PC-9 (cell line): Measurements from ENCODE around the gene MYBPH. TPM values are rescaled to one million over a fixed set of nuclear protein-coding genes. Genes with fewer than 3 reads are reported as not detected.

Experiments used
- BruUV-seq: library from RNA; stranded (reverse); fragments of 400-500 nt; replicated peaks from 2 replicates; lab custom pipeline; 2021; lab: Mats Ljungman, UMichigan
- CTCF ChIA-PET: fragments of 300-600 bp; sonication (Branson Sonifier 250); formaldehyde crosslinking; loops from one replicate; lab custom pipeline; 2022; ENCODE audit warnings: antibody characterized with exemption; lab: Charles Lee
- POLR2A ChIA-PET: fragments of 300-600 bp; sonication (Branson Sonifier 250); formaldehyde crosslinking; loops from one replicate; lab custom pipeline; 2022; ENCODE audit warnings: antibody characterized with exemption; ENCODE audit not compliant: unreplicated experiment; lab: Charles Lee
- DNase-seq, 2 experiments: peaks; one replicate each; pipeline versions ENCODE4 v3.0.0 to v3.0.0-alpha.2; 2015 to 2022; ENCODE audit warnings: mixed read lengths in 1 of 2
- H2AFZ ChIP-seq: fragments of 200-600 bp; sonication (generic); 2 replicates; pipeline ENCODE4 v1.8.1; 2017; ENCODE audit warnings: antibody characterized with exemption
- H3F3A ChIP-seq: fragments of 200-600 bp; sonication (generic); 2 replicates; pipeline ENCODE4 v1.8.1; 2017; ENCODE audit warnings: antibody characterized with exemption, mild to moderate bottlenecking, low read depth; ENCODE audit not compliant: insufficient read depth
- H3K27ac ChIP-seq: fragments of 200-600 bp; sonication (generic); 2 replicates; pipeline ENCODE4 v1.6.1; 2016; ENCODE audit warnings: mixed run types
- H3K27me3 ChIP-seq: fragments of 200-600 bp; sonication (generic); 2 replicates; pipeline ENCODE4 v1.6.1; 2016; ENCODE audit warnings: low read depth, mixed run types; ENCODE audit not compliant: insufficient read depth
- H3K36me3 ChIP-seq: fragments of 200-600 bp; sonication (generic); 2 replicates; pipeline ENCODE4 v1.6.1; 2016; ENCODE audit warnings: low read depth, mixed run types
- H3K4me1 ChIP-seq: fragments of 200-600 bp; sonication (generic); replicated peaks from 2 replicates; pipeline ENCODE4 v1.6.1; 2016; ENCODE audit warnings: mixed run types; ENCODE audit not compliant: insufficient read depth
- H3K4me2 ChIP-seq: fragments of 200-600 bp; sonication (generic); 2 replicates; pipeline ENCODE4 v1.6.1; 2017; ENCODE audit warnings: mixed run types
- H3K4me3 ChIP-seq: fragments of 200-600 bp; sonication (generic); 2 replicates; pipeline ENCODE4 v1.6.1; 2016; ENCODE audit warnings: mixed run types
- H3K79me2 ChIP-seq: fragments of 200-600 bp; sonication (generic); 2 replicates; pipeline ENCODE4 v1.6.1; 2017; ENCODE audit warnings: low read depth, mixed run types
- H3K9me2 ChIP-seq: fragments of 200-600 bp; sonication (generic); 2 replicates; pipeline ENCODE4 v1.8.1; 2017; ENCODE audit warnings: mild to moderate bottlenecking; ENCODE audit not compliant: insufficient read depth
- H3K9me3 ChIP-seq: fragments of 200-600 bp; sonication (generic); 2 replicates; pipeline ENCODE4 v1.8.1; 2016; ENCODE audit warnings: low read depth; ENCODE audit not compliant: insufficient read depth
- H4K20me1 ChIP-seq: fragments of 200-600 bp; sonication (generic); 2 replicates; pipeline ENCODE4 v1.8.1; 2017; ENCODE audit not compliant: insufficient read depth
- EZH2 ChIP-seq: fragments of 200-600 bp; sonication (generic); IDR thresholded peaks from 2 replicates; pipeline ENCODE4 v1.8.0; 2017; ENCODE audit warnings: antibody characterized with exemption, low read depth
- intact Hi-C: fragments of 100-400 bp; cut with micrococcal nuclease; formaldehyde crosslinking; loops from one replicate; pipeline ENCODE4 v1.10.0; 2022; ENCODE audit not compliant: unreplicated experiment
- total RNA-seq: library from RNA; stranded (reverse); gene quantifications from 2 replicates; pipeline ENCODE4 v1.2.3, GENCODE V29; 2021
- TF ChIP-seq, protein P1 (sequence below): fragments of 200-600 bp; sonication (generic); conservative IDR thresholded peaks from 2 replicates; pipeline ENCODE4 v1.6.1; 2017; ENCODE audit warnings: mixed run types, antibody characterized with exemption, mild to moderate bottlenecking, moderate library complexity

The MYBPH gene
- total RNA-seq, 1 experiment from 2014 or later, result not detected

DNA sequence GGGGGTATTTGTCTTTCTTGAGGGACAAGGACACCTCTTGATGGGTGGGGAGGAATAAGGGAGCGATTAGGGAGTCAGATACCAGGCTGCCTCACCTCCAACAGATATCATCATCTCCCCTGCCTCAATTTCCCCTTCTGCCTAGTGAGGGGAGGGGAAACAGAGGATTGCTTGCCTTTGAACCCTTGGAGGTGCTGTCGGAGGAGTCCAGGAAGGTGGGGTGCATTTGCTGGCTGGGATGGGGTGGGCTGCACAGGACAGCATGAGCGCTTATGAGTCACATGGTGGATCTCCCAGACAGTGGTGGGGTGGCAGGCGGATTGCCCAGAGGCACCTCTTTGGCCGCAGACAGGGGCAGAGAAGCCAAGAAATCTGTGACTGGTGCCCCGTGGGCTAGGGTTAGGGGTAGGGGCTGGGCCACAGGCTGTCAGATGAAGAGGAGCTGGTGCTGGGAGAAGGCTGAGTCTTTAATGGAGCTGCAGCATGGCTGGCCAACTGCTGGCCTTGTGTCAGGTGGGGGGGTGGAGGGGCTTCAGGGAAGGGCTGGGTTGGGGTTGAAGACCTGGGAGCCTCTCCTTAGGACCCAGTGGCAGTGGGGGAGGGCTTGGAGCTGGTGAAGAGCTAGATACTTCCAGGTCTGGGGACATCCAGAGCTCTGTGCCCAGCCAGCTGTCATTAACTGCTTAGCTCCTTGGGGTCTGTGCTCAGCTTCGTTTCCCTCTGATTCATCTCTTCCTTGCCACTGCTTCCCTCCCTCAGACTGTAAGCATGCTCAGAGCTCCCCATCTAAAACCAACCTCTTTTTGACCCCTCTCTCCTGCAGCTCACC lies 55.1 kb downstream of the MYBPH start:
- Histone ChIP-seq H3K27me3 (no peaks in the 10 kb centered on the region), H4K20me1 (no peaks in the 10 kb centered on the region), H3K4me1 (0 out of 2 replicates have a peak, but pooled peaks cover 6% of the 10 kb centered on the region), H2AFZ (no peak overlapping the region), H3K27ac (no peak overlapping the region), H3F3A (no peaks in the 10 kb centered on the region), H3K4me2 (no peak overlapping the region), H3K9me3 (no peaks in the 10 kb centered on the region), H3K4me3 (no peak overlapping the region), H3K9me2 (no peaks in the 10 kb centered on the region), H3K36me3 (no peaks in the 10 kb centered on the region), H3K79me2 (no peaks in the 10 kb centered on the region)
- POLR2A ChIA-PET, result no interaction called here
- no peak for DNase-seq
- intact Hi-C loops, result no loop called here
- CTCF ChIA-PET, result interaction anchor here (0.5 to 0.8 kb wide), 2 partner anchors 64 to 81 kb away, joined by 3 to 5 read pairs; no protein-coding TSS in a partner anchor
- BruUV-seq, result no TSS peak
- TF ChIP-seq EZH2, result no peak
- TF ChIP-seq, protein P1, sequence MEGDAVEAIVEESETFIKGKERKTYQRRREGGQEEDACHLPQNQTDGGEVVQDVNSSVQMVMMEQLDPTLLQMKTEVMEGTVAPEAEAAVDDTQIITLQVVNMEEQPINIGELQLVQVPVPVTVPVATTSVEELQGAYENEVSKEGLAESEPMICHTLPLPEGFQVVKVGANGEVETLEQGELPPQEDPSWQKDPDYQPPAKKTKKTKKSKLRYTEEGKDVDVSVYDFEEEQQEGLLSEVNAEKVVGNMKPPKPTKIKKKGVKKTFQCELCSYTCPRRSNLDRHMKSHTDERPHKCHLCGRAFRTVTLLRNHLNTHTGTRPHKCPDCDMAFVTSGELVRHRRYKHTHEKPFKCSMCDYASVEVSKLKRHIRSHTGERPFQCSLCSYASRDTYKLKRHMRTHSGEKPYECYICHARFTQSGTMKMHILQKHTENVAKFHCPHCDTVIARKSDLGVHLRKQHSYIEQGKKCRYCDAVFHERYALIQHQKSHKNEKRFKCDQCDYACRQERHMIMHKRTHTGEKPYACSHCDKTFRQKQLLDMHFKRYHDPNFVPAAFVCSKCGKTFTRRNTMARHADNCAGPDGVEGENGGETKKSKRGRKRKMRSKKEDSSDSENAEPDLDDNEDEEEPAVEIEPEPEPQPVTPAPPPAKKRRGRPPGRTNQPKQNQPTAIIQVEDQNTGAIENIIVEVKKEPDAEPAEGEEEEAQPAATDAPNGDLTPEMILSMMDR, result no peak

Other genes starting within 250 kb of the MYBPH start
- gene KLHL12, start 248.6 kb downstream of the MYBPH start, total RNA-seq, result 29.6 and 33.1 TPM in 2 replicates
- 102 and 113 TPM in 2 replicates for gene ADIPOR1, start 217.5 kb downstream of the MYBPH start, total RNA-seq
- gene CYB5R1, start 208.6 kb downstream of the MYBPH start, total RNA-seq, result 14.5 and 21.2 TPM in 2 replicates
- 53.5 and 63.1 TPM in 2 replicates for gene TMEM183A, start 168.5 kb downstream of the MYBPH start, total RNA-seq
- gene PPFIA4, start 149.3 kb downstream of the MYBPH start, total RNA-seq, result 1.2 and 5.0 TPM in 2 replicates
- not detected in 2 replicates for gene MYOG, start 89.8 kb downstream of the MYBPH start, total RNA-seq
- gene ADORA1, start 48.1 kb downstream of the MYBPH start, total RNA-seq, result 5.9 and 8.3 TPM in 2 replicates
- gene CHI3L1, start 10.9 kb upstream of the MYBPH start, total RNA-seq, result not detected in 2 replicates
- gene CHIT1, start 53.8 kb upstream of the MYBPH start, total RNA-seq, result not detected in 2 replicates
- gene BTG2, start 129.7 kb upstream of the MYBPH start, total RNA-seq, result 11.1 and 13.8 TPM in 2 replicates
- not detected in 2 replicates for gene FMOD, start 175.3 kb upstream of the MYBPH start, total RNA-seq